Transverse colon (tissue), 4 donors: ENCODE results near the gene PRH2. TPM values are rescaled to one million over a fixed set of nuclear protein-coding genes. Genes with fewer than 3 reads are reported as not detected.

Source experiments
- DNase-seq: peaks from one replicate; pipeline ENCODE4 v3.0.0-alpha.2; 2019
- H3K27ac ChIP-seq, 4 donors: fragments of 200-600 bp; sonication (generic); 2 replicates each; pipeline ENCODE4 v1.5.1; 2016 to 2018; ENCODE audit warnings: inconsistent platforms in 4 of 4
- H3K27me3 ChIP-seq: fragments of 200-600 bp; sonication (generic); 2 replicates; pipeline ENCODE4 v1.5.1; 2017; ENCODE audit warnings: inconsistent platforms
- H3K36me3 ChIP-seq, 4 donors: fragments of 200-600 bp; sonication (generic); 2 replicates each; pipeline ENCODE4 v1.5.1; 2017 to 2019; ENCODE audit warnings: inconsistent platforms in 4 of 4
- H3K4me1 ChIP-seq, 4 donors: fragments of 200-600 bp; sonication (generic); 2 replicates each; pipeline ENCODE4 v1.5.1; 2017 to 2020; ENCODE audit warnings: inconsistent platforms in 4 of 4
- H3K4me3 ChIP-seq, 4 donors: fragments of 200-600 bp; sonication (generic); 1 replicate in 1 of 4; 2 replicates in 3 of 4; pipeline versions ENCODE4 v1.5.1 to v1.6.1; 2017 to 2019; ENCODE audit warnings: inconsistent platforms in 4 of 4
- H3K9me3 ChIP-seq, 2 donors: fragments of 200-600 bp; sonication (generic); 2 replicates each; pipeline ENCODE4 v1.5.1; 2017 to 2019; ENCODE audit warnings: inconsistent platforms in 2 of 2
- CTCF ChIP-seq, 5 experiments: fragments of 200-600 bp in 3 of 5; fragments of 450-650 bp in 2 of 5; sonication (generic) in 3 of 5; IDR thresholded peaks; 1 replicate in 2 of 5; 2 replicates in 3 of 5; pipeline ENCODE4 v1.5.1; 2016 to 2017; ENCODE audit warnings: antibody characterized with exemption in 5 of 5, inconsistent platforms in 3 of 5, mild to moderate bottlenecking in 2 of 5, moderate library complexity in 1 of 5
- EP300 ChIP-seq: sonication (generic); formaldehyde crosslinking; IDR thresholded peaks from one replicate; pipeline ENCODE4 v1.6.1; 2017; ENCODE audit warnings: antibody characterized with exemption, low read depth
- POLR2A ChIP-seq: fragments of 450-650 bp; IDR thresholded peaks from one replicate; pipeline ENCODE4 v1.6.1; 2016; ENCODE audit warnings: antibody characterized with exemption, mild to moderate bottlenecking, moderate library complexity
- POLR2AphosphoS5 ChIP-seq, 3 donors: sonication (generic); formaldehyde crosslinking; IDR thresholded peaks; one replicate each; pipeline ENCODE4 v1.6.1; 2016; ENCODE audit warnings: antibody characterized with exemption in 3 of 3
- WGBS, 2 donors: methylation state at CpG; one replicate each; pipeline ENCODE4 v1.1.5; 2018; ENCODE audit warnings: low coverage in 1 of 2; 5-methylcytosine and 5-hydroxymethylcytosine counted together
- in situ Hi-C, 4 donors: fragments of 200-750 bp; cut with MboI; loops; one replicate each; pipeline versions ENCODE4 v1.15.0 to v1.15.1; 2017; ENCODE audit warnings: low sequenced_read_pairs in 3 of 4, low pct_ligation_motif_present in 1 of 4, low pct_unique_long_range_greater_than_20kb in 1 of 4
- intact Hi-C: fragments of 100-400 bp; cut with DNase I; formaldehyde crosslinking; loops from one replicate; pipeline ENCODE4 v1.15.1; 2023; ENCODE audit warnings: low total_unique reads
- total RNA-seq, 4 donors: library from RNA; depleted of rRNA; stranded (reverse); fragments of >200 nt; gene quantifications; one replicate each; pipeline ENCODE4 v1.1.0, GENCODE V29; 2016

PRH2 gene
- total RNA-seq, 4 donors from 2014 or later: not detected

GRCh38 chr12:10904686-10905085 is 24.4 kb upstream of the PRH2 start:
- Histone ChIP-seq H3K4me3 (no peak overlapping the region), H3K27ac (no peak overlapping the region), H3K36me3 (no peaks in the 10 kb centered on the region), H3K27me3 (no peaks in the 10 kb centered on the region), H3K9me3 (peaks cover 17 to 20% of the 10 kb centered on the region in 2 donors), H3K4me1 (no peaks in the 10 kb centered on the region)
- intact Hi-C loops: no loop called here
- no peak for DNase-seq
- in situ Hi-C loops: no loop called here
- 85 to 89% methylated on average over 4 of the region's 4 CpGs for WGBS, 2 donors
- TF ChIP-seq CTCF (IDR thresholded peaks at IDR 0.05) (no peak), POLR2A (no peak), EP300 (no peak), POLR2AphosphoS5 (IDR thresholded peaks at IDR 0.05) (no peak)

DNA sequence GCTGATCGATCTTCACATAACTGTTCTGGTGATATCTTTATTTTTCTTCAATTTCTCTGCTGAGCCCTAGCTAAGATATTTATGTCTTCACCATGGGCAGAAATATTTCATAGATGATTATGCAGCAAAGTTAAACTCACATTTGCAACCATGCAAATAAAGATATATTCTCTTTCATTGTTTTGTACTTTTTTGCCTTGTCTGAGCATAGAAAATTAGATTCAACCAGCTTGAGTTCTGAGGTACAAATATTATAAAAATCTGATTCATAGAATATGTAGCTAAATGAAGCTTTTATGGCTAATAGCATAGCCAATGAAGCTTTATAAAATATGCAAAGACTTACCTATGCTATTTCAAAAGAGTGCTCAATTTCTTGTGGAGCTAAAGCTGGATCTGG is 19.6 kb upstream of the PRH2 start, which contains the start of gene TAS2R13:
Gene TAS2R13, minus strand, starts transcription at position 101 of the 400 bp plus-strand sequence. CDS start 264 bp downstream, outside the sequence.
- DNase-seq: no peak
- H3K27ac ChIP-seq: no peak within 1 kb of the TSS
- in situ Hi-C loops: no loop called here
- no peaks in the 10 kb centered on the region for H3K36me3 ChIP-seq
- no peaks in the 10 kb centered on the region for H3K4me1 ChIP-seq
- TF ChIP-seq CTCF (IDR thresholded peaks at IDR 0.05): no peak
- no peak for TF ChIP-seq EP300
- no peak for TF ChIP-seq POLR2A
- TF ChIP-seq POLR2AphosphoS5 (IDR thresholded peaks at IDR 0.05): no peak
- H3K27me3 ChIP-seq: no peaks in the 10 kb centered on the region
- WGBS, 2 donors: 92 to 96% methylated on average over 1 of the region's 1 CpG
- H3K4me3 ChIP-seq: no peak within 1 kb of the TSS
- H3K9me3 ChIP-seq: peaks cover 4 to 7% of the 10 kb centered on the region in 2 donors
- intact Hi-C loops: no loop called here

DNA sequence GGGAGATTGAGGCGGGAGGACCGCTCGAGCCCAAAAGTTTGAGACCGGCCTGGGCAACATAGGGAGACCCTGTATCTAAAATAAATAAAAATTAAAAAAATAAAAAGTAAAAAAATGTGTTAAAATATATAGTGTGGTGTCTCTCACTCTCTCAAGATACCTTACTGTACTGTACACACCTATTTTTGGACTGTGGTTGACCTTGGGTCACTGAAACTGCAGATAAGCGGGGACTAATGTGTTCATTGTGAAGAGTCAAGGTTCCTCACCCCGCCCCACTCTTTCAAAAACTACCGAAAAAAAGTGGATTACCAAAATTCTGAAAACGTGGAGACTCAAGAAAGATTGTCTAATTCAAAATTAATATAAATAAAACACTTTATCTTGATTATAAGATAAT is 18.7 kb upstream of the PRH2 start:
- DNase-seq: no peak
- Histone ChIP-seq H3K4me1 (no peaks in the 10 kb centered on the region), H3K27ac (no peak overlapping the region), H3K4me3 (no peak overlapping the region), H3K36me3 (no peaks in the 10 kb centered on the region), H3K9me3 (no peaks in the 10 kb centered on the region), H3K27me3 (no peaks in the 10 kb centered on the region)
- no peak for TF ChIP-seq EP300
- no peak for TF ChIP-seq POLR2A
- no peak for TF ChIP-seq CTCF (IDR thresholded peaks at IDR 0.05)
- no peak for TF ChIP-seq POLR2AphosphoS5 (IDR thresholded peaks at IDR 0.05)
- in situ Hi-C loops (no loop called here), intact Hi-C loops (no loop called here)
- WGBS, 2 donors: 82 to 91% methylated on average over 6 to 8 of the region's 8 CpGs

- Histone ChIP-seq H3K4me1 (no peaks in the 10 kb centered on the region), H3K27ac (no peak overlapping the region), H3K36me3 (no peaks in the 10 kb centered on the region), H3K4me3 (no peak overlapping the region), H3K27me3 (no peaks in the 10 kb centered on the region), H3K9me3 (no peaks in the 10 kb centered on the region)
- DNase-seq: no peak
- intact Hi-C loops (no loop called here), in situ Hi-C loops (no loop called here)
- TF ChIP-seq POLR2A (no peak), POLR2AphosphoS5 (IDR thresholded peaks at IDR 0.05) (no peak), CTCF (IDR thresholded peaks at IDR 0.05) (no peak), EP300 (no peak)
- 97 to 100% methylated on average over 1 of the region's 1 CpG for WGBS, 2 donors
These were observed 9.2 kb upstream of the PRH2 start for GRCh38 chr12:10919809-10920208.
